Caco-2 (cell line): ENCODE measurements around the gene GNAQ. TPM values are rescaled to one million over a fixed set of nuclear protein-coding genes. Genes with fewer than 3 reads are reported as not detected.

ENCODE experiments used
- BruUV-seq: library from RNA; stranded (reverse); fragments of 400-500 nt; replicated peaks from 2 replicates; lab custom pipeline; 2021; lab: Mats Ljungman, UMichigan
- CTCF ChIA-PET: fragments of 300-600 bp; sonication (Branson Sonifier 250); formaldehyde crosslinking; loops from one replicate; lab custom pipeline; 2022; ENCODE audit warnings: antibody characterized with exemption; lab: Charles Lee
- POLR2A ChIA-PET: fragments of 300-600 bp; sonication (Branson Sonifier 250); formaldehyde crosslinking; loops from one replicate; lab custom pipeline; 2022; ENCODE audit warnings: antibody characterized with exemption; lab: Charles Lee
- DNase-seq, 2 experiments: peaks; one replicate each; pipeline versions ENCODE4 v3.0.0 to v3.0.0-alpha.2; 2020 to 2022
- H3K27me3 ChIP-seq: replicated peaks from 2 replicates; pipeline ENCODE4 v1.6.0; 2011; ENCODE audit warnings: low read length; ENCODE audit not compliant: control insufficient read depth, insufficient read depth
- H3K36me3 ChIP-seq: 2 replicates; pipeline ENCODE4 v1.5.1; 2011; ENCODE audit warnings: low read length; ENCODE audit not compliant: control insufficient read depth, insufficient read depth
- H3K4me1 ChIP-seq: fragments of 250-450 bp; sonication (Bioruptor Pico); 2 replicates; pipeline ENCODE4 v1.5.1; 2020; ENCODE audit warnings: mild to moderate bottlenecking
- H3K4me3 ChIP-seq: 2 replicates; pipeline ENCODE4 v1.5.1; 2011; ENCODE audit warnings: low read depth, mild to moderate bottlenecking, control low read depth, low read length
- H3K9me3 ChIP-seq: fragments of 250-450 bp; sonication (Bioruptor Pico); 2 replicates; pipeline ENCODE4 v1.5.1; 2020; ENCODE audit warnings: mild to moderate bottlenecking, moderate library complexity
- H3K27ac Mint-ChIP-seq: one replicate; pipeline ENCODE4 v1.8.0; 2022; ENCODE audit warnings: mixed read lengths; ENCODE audit not compliant: unreplicated experiment
- H3K27me3 Mint-ChIP-seq: one replicate; pipeline ENCODE4 v1.8.0; 2022; ENCODE audit warnings: mixed read lengths; ENCODE audit not compliant: insufficient read depth, unreplicated experiment
- H3K36me3 Mint-ChIP-seq: one replicate; pipeline ENCODE4 v1.8.0; 2022; ENCODE audit warnings: mild to moderate bottlenecking, mixed read lengths; ENCODE audit not compliant: insufficient read depth, unreplicated experiment
- H3K4me1 Mint-ChIP-seq: one replicate; pipeline ENCODE4 v1.8.0; 2022; ENCODE audit warnings: low read depth, mixed read lengths; ENCODE audit not compliant: unreplicated experiment
- H3K4me3 Mint-ChIP-seq: one replicate; pipeline ENCODE4 v1.8.0; 2022; ENCODE audit warnings: mild to moderate bottlenecking, moderate library complexity, mixed read lengths; ENCODE audit not compliant: unreplicated experiment
- H3K9me3 Mint-ChIP-seq: one replicate; pipeline ENCODE4 v1.8.0; 2022; ENCODE audit warnings: mixed read lengths; ENCODE audit not compliant: unreplicated experiment
- CTCF ChIP-seq, 2 experiments: fragments of 200-600 bp in 1 of 2; IDR thresholded peaks; 1 replicate in 1 of 2; 2 replicates in 1 of 2; pipeline versions ENCODE4 v1.5.1 to v1.8.0; 2011 to 2022; ENCODE audit warnings: antibody characterized with exemption in 1 of 2, control low read depth in 1 of 2, inconsistent platforms in 1 of 2, low read depth in 1 of 2, low read length in 1 of 2, mild to moderate bottlenecking in 1 of 2, moderate library complexity in 1 of 2; ENCODE audit not compliant: insufficient read depth in 1 of 2, severe bottlenecking in 1 of 2, unreplicated experiment in 1 of 2
- intact Hi-C: fragments of 100-400 bp; cut with micrococcal nuclease; formaldehyde crosslinking; loops from one replicate; pipeline ENCODE4 v1.10.0; 2022; ENCODE audit not compliant: unreplicated experiment
- total RNA-seq: library from RNA; stranded (reverse); gene quantifications from 2 replicates; pipeline ENCODE4 v1.2.3, GENCODE V29; 2022

Gene GNAQ
- total RNA-seq, 1 experiment from 2014 or later = 10.1 TPM

GRCh38 chr9:78072586-78073199 lies 41.1 kb upstream of the GNAQ start:
- H3K4me3 Mint-ChIP-seq = no peak overlapping the region
- H3K9me3 Mint-ChIP-seq = no peaks in the 10 kb centered on the region
- no peaks in the 10 kb centered on the region for H3K4me1 Mint-ChIP-seq
- H3K27me3 Mint-ChIP-seq = peaks cover 2% of the 10 kb centered on the region
- no peaks in the 10 kb centered on the region for H3K36me3 ChIP-seq
- no peaks in the 10 kb centered on the region for H3K9me3 ChIP-seq
- POLR2A ChIA-PET = no interaction called here
- TF ChIP-seq CTCF (IDR thresholded peaks at IDR 0.05; ENCODE audit: insufficient read depth in 1 of 2, low read depth in 1 of 2, low read length in 1 of 2, severe bottlenecking in 1 of 2, unreplicated experiment in 1 of 2) = no peak
- no peak overlapping the region for H3K27ac Mint-ChIP-seq
- H3K4me1 ChIP-seq = no peaks in the 10 kb centered on the region
- H3K4me3 ChIP-seq = no peak overlapping the region
- DNase-seq = no peak
- no peaks in the 10 kb centered on the region for H3K27me3 ChIP-seq
- intact Hi-C loops = no loop called here
- BruUV-seq = no TSS peak
- no peaks in the 10 kb centered on the region for H3K36me3 Mint-ChIP-seq
- CTCF ChIA-PET = no interaction called here

GRCh38 chr9:78070521-78070920 lies 38.9 kb upstream of the GNAQ start:
- TF ChIP-seq CTCF (IDR thresholded peaks at IDR 0.05; ENCODE audit: insufficient read depth in 1 of 2, low read depth in 1 of 2, low read length in 1 of 2, severe bottlenecking in 1 of 2, unreplicated experiment in 1 of 2) = no peak
- no peak for DNase-seq
- intact Hi-C loops = no loop called here
- no peak overlapping the region for H3K4me3 Mint-ChIP-seq
- Histone ChIP-seq H3K27me3 (no peaks in the 10 kb centered on the region), H3K4me1 (no peaks in the 10 kb centered on the region), H3K4me3 (no peak overlapping the region), H3K36me3 (no peaks in the 10 kb centered on the region), H3K9me3 (no peaks in the 10 kb centered on the region)
- no peaks in the 10 kb centered on the region for H3K9me3 Mint-ChIP-seq
- no TSS peak for BruUV-seq
- no peaks in the 10 kb centered on the region for H3K27me3 Mint-ChIP-seq
- H3K36me3 Mint-ChIP-seq = no peaks in the 10 kb centered on the region
- CTCF ChIA-PET = no interaction called here
- H3K27ac Mint-ChIP-seq = no peak overlapping the region
- POLR2A ChIA-PET = no interaction called here
- no peaks in the 10 kb centered on the region for H3K4me1 Mint-ChIP-seq

- POLR2A ChIA-PET = no interaction called here
- intact Hi-C loops = no loop called here
- H3K4me1 ChIP-seq = no peaks in the 10 kb centered on the region
- no peaks in the 10 kb centered on the region for H3K9me3 ChIP-seq
- Mint-ChIP-seq H3K4me3 (no peak overlapping the region), H3K9me3 (no peaks in the 10 kb centered on the region), H3K27ac (no peak overlapping the region), H3K36me3 (no peaks in the 10 kb centered on the region), H3K4me1 (no peaks in the 10 kb centered on the region), H3K27me3 (no peaks in the 10 kb centered on the region)
- no peak for TF ChIP-seq CTCF (IDR thresholded peaks at IDR 0.05; ENCODE audit: insufficient read depth in 1 of 2, low read depth in 1 of 2, low read length in 1 of 2, severe bottlenecking in 1 of 2, unreplicated experiment in 1 of 2)
- H3K36me3 ChIP-seq = no peaks in the 10 kb centered on the region
- no TSS peak for BruUV-seq
- no peak overlapping the region for H3K4me3 ChIP-seq
- DNase-seq = no peak
- H3K27me3 ChIP-seq = no peaks in the 10 kb centered on the region
- CTCF ChIA-PET = no interaction called here
Measured at GRCh38 chr9:78064075-78064474, 32.5 kb upstream of the GNAQ start.
